Stimulated activated naive CD8-positive, alpha-beta T cell treated with anti-CD3 and anti-CD28 coated beads, Interleukin-15, Interleukin-2, amounts not matched to agents 100 ng/mL and 50 ng/mL, for 24 hours (primary cell): ENCODE measurements around the gene KATNB1.

ENCODE experiments used
- H3K27ac Mint-ChIP-seq: one replicate; pipeline ENCODE4 v1.8.0; 2021; ENCODE audit warnings: mild to moderate bottlenecking, mixed read lengths
- H3K27me3 Mint-ChIP-seq: one replicate; pipeline ENCODE4 v1.8.0; 2021; ENCODE audit warnings: mixed read lengths
- H3K36me3 Mint-ChIP-seq: one replicate; pipeline ENCODE4 v1.8.0; 2021; ENCODE audit warnings: low read depth, mixed read lengths
- H3K4me1 Mint-ChIP-seq: one replicate; pipeline ENCODE4 v1.8.0; 2021; ENCODE audit warnings: low read depth, mixed read lengths
- H3K4me3 Mint-ChIP-seq: one replicate; pipeline ENCODE4 v1.8.0; 2021; ENCODE audit warnings: mild to moderate bottlenecking, mixed read lengths
- H3K9me3 Mint-ChIP-seq: one replicate; pipeline ENCODE4 v1.8.0; 2021; ENCODE audit warnings: mixed read lengths

KATNB1 gene

DNA sequence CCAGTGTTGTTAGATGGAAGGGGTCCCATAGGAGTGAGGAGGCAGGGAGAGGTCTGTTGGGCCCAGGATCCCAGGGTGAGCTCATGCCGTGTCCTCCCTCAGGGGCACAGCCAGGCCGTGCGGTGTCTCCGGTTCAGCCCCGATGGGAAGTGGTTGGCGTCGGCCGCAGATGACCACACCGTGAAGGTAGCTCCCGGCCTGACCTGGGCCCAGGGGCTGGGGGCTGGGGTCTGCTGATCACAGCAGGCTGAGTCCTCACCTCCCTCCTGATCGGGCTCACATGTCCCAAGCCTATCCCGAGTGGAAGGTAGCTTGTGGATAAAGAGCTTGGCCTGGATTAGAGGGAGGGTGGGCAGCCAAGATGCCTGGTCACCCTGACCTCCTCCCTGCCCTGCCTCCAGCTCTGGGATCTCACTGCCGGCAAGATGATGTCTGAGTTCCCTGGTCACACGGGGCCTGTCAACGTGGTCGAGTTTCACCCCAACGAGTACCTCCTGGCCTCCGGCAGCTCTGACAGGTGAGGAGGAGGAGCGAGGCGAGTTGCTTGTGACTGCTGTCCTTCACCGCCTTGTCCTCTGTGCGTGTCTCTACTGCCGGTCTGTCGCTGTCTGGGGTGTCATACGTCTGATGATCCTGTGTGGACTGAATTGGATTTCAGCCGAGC, 16.1 kb downstream of the KATNB1 start:
- Mint-ChIP-seq H3K27me3 (no peaks in the 10 kb centered on the region), H3K4me1 (no peaks in the 10 kb centered on the region), H3K36me3 (peaks cover 13% of the 10 kb centered on the region), H3K4me3 (no peak overlapping the region), H3K9me3 (no peaks in the 10 kb centered on the region), H3K27ac (no peak overlapping the region)

DNA sequence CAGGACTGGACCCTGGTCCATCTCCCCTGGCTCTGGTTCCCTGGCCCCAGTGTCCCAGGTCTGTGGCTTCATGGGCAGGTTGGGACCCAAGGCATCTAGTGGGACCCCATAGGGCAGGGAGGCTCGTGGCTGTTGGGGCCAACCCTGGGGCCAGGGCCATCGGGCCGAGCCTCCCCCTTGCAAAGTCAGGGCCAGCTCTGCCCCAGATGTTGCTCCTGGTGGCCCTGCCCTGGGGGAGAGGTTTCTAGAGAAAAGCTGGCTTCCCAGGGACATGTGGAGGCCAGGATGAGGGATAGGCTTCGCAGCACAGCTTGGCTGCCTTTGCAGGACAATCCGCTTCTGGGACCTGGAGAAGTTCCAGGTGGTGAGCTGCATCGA, 16.6 kb downstream of the KATNB1 start:
- H3K4me1 Mint-ChIP-seq = no peaks in the 10 kb centered on the region
- peaks cover 13% of the 10 kb centered on the region for H3K36me3 Mint-ChIP-seq
- no peaks in the 10 kb centered on the region for H3K9me3 Mint-ChIP-seq
- H3K27me3 Mint-ChIP-seq = no peaks in the 10 kb centered on the region
- no peak overlapping the region for H3K27ac Mint-ChIP-seq
- no peak overlapping the region for H3K4me3 Mint-ChIP-seq

DNA sequence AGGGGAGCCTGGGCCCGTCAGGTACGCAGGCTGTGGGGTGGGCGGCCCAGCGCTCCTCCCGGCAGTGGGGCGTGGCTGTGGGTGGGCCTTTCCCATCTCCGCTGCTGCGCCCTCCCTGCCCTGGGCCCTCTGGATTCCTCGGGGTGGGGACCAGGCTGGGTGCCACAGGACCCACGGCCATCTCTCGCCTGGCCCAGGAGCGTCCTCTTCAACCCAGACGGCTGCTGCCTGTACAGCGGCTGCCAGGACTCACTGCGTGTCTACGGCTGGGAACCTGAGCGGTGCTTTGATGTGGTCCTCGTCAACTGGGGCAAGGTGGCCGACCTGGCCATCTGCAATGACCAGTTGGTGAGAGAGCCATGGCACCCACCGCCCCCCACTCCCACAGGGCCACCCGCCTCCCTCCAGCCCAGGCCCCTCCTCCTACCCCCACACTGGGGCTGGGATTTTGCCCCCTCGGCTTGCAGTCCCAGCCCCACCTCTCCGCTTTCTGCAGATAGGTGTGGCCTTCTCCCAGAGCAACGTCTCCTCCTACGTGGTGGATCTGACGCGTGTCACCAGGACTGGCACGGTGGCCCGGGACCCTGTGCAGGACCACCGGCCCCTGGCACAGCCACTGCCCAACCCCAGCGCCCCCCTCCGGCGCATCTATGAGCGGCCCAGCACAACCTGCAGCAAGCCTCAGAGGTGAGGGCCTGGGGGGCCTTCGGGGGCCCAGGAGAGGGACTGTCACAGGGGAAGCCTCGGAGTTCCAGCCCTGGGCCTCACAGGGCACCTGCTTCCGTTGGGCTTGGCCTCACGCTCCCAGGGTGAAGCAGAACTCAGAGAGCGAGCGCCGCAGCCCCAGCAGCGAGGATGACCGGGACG, 17.2 kb downstream of the KATNB1 start:
- no peak overlapping the region for H3K27ac Mint-ChIP-seq
- peaks cover 13% of the 10 kb centered on the region for H3K36me3 Mint-ChIP-seq
- no peaks in the 10 kb centered on the region for H3K9me3 Mint-ChIP-seq
- no peaks in the 10 kb centered on the region for H3K4me1 Mint-ChIP-seq
- no peaks in the 10 kb centered on the region for H3K27me3 Mint-ChIP-seq
- H3K4me3 Mint-ChIP-seq = no peak overlapping the region

DNA sequence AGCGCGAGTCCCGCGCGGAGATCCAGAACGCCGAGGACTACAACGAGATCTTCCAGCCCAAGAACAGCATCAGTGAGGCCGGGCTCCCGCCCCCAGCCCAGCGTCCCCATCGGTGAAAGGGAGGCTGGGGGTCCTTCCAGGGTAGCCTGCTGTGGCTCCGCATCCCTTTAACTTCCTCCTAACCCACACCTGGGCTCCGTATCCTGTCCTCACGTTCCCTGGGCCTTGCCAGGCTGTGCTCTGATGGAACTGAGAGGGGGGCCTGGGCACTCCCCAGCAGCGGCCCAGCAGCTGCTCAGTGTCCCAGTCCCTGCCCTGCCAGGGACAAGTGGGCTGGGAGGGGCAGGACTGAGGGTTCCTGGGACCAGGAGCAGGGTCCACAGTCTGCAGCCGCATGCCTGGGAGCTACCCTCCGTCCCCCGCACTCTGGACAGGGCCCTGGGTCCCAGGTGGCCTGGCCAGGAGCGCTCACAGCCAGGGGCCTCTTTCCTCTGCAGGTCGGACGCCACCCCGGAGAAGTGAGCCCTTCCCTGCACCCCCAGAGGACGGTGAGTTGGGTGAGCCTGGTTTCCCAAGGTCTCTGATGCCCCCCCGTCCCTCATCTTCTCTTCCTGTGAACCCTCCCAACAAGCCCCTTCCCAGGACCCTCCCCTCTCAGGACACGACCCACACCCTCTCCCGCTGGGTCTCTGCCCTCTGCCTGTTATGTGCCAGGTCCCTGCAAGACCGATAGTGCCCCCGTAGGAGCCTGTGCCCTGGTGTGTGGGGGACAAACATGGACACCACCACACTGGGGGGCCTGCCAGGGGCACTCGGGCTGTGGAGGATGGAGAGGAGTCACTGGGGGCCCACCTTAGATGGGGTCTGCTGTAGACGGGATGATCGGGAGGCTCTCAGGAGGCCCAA, 18.1 kb downstream of the KATNB1 start:
- no peak overlapping the region for H3K4me3 Mint-ChIP-seq
- H3K36me3 Mint-ChIP-seq = peaks cover 13% of the 10 kb centered on the region
- no peak overlapping the region for H3K27ac Mint-ChIP-seq
- no peaks in the 10 kb centered on the region for H3K27me3 Mint-ChIP-seq
- H3K4me1 Mint-ChIP-seq = no peaks in the 10 kb centered on the region
- H3K9me3 Mint-ChIP-seq = no peaks in the 10 kb centered on the region

DNA sequence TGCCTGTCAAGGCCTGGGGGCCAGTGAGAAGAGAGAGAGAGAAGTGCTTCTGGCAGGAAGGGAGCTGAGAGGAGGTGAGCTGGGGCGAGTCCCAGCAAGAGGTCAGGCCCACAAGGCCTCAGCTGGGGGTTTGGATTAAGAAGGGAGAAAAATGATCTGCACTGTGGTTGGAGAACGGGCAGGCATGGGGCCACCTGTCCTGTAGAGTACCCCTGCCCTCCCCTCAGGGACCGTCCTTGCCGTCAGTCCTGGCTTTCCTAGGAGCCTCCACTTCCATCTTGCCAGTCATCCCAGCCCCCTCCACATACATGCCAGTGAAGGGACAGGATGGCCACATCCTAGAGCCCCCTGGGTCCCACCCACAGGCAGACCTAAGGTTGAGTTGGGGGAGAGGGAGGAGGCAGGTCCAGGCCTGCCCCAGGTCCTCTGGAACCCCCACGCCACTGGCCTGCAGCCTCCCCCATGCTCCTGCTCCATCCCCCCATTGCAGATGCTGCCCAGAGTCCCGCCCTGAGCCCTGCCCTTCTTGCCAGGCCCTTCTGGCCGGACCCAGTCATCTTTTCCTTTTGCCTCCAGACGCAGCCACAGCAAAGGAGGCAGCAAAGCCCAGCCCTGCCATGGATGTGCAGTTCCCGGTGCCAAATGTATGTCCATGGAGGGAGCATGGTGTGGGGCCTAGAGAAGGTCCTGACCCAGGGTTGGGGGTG, 18.9 kb downstream of the KATNB1 start:
- H3K4me3 Mint-ChIP-seq = no peak overlapping the region
- no peaks in the 10 kb centered on the region for H3K27me3 Mint-ChIP-seq
- H3K27ac Mint-ChIP-seq = no peak overlapping the region
- H3K9me3 Mint-ChIP-seq = no peaks in the 10 kb centered on the region
- no peaks in the 10 kb centered on the region for H3K4me1 Mint-ChIP-seq
- peaks cover 13% of the 10 kb centered on the region for H3K36me3 Mint-ChIP-seq

DNA sequence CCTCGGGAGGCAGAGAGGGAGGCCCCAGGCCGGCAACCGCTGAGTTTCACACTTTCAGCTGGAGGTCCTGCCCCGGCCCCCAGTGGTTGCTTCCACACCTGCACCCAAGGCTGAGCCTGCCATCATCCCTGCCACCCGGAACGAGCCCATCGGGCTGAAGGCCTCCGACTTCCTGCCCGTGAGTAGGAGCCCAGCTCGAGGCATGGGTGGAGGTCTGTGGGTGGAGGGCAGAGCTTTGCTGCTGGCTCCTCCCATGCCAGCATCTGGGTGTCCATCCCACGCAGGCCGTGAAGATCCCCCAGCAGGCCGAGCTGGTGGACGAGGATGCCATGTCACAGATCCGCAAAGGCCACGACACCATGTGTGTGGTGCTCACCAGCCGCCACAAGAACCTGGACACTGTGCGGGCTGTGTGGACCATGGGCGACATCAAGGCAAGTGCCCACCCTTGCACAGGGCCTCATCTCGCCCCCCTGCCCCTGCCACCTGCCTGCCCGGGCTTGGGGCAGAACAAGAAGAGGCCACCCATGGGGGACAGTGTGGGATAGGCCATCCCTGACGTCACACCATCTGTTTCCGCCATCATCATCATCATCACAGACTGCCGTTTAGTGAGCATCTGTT, 19.6 kb downstream of the KATNB1 start:
- no peaks in the 10 kb centered on the region for H3K27me3 Mint-ChIP-seq
- H3K27ac Mint-ChIP-seq = no peak overlapping the region
- no peaks in the 10 kb centered on the region for H3K4me1 Mint-ChIP-seq
- peaks cover 13% of the 10 kb centered on the region for H3K36me3 Mint-ChIP-seq
- H3K4me3 Mint-ChIP-seq = no peak overlapping the region
- H3K9me3 Mint-ChIP-seq = no peaks in the 10 kb centered on the region

DNA sequence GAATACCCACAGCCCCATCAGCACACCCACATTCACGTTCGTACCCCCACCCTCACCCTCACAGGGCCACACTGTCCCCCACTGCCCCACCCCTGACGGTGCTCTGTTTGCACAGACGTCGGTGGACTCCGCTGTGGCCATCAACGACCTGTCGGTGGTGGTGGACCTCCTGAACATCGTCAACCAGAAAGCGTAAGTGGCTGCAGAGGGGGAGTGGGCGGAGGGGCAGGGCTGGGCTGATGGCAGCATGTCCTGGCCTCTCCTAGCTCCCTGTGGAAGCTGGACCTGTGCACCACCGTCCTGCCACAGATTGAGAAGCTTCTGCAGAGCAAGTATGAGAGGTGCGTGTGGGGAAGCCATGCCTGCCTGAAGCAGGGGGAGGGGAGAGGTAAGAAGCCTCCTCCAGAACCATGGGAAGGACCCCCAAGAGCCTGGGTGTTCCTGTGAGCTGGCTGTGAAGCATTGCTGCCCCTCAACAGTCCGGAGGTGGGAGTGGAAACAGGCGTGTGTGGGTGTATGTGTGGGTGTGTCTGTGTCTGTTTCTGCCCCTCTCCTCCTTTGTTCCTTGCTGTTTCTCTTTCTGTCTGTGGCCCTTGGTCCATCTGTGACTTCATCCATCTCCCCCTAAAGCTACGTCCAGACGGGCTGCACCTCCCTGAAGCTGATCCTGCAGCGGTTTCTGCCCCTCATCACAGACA, 20.3 kb downstream of the KATNB1 start:
- Mint-ChIP-seq H3K27me3 (no peaks in the 10 kb centered on the region), H3K4me3 (no peak overlapping the region), H3K27ac (no peak overlapping the region), H3K36me3 (peaks cover 13% of the 10 kb centered on the region), H3K4me1 (no peaks in the 10 kb centered on the region), H3K9me3 (no peaks in the 10 kb centered on the region)

DNA sequence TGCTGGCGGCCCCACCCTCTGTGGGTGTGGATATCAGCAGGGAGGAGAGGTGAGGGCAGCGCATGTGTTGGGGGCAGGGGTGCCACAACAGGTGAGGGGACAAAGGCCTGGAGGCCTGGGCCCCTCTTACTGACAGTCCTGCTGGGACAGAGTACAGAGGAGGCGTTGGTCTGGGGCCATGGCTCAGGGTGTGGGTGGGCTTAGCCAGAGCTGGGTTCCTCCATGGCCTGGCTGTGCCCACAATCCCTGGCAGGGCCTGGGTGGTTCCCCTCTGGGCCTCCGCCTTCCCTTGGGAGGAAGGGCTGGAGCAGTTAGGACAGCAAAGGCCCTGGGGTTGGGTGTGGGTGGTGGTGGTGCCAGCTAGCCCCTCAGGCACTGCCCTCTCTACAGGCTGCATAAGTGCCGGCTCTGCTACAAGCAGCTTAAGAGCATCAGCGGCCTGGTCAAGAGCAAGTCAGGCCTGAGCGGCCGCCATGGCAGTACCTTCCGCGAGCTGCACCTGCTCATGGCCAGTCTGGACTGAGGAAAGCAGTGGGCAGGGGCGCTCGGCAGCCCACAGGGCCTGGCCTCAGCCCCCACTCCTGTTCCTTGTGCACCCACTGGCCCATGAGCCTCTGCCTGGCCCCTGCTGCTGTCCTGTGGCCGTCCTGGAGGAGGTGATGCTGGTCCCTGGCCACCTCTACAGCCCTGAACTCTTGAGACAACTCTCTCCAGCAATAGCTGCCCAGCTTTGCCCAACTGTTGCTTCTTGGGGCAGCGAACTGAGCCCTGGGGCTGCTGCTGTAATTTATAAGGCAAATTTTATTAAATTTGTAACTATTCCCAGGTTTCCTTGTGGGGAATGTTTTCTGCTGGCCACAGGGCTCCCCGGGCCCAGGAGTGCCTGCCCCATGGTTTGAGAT, 21.1 kb downstream of the KATNB1 start:
- H3K27me3 Mint-ChIP-seq = no peaks in the 10 kb centered on the region
- H3K4me3 Mint-ChIP-seq = no peak overlapping the region
- H3K4me1 Mint-ChIP-seq = no peaks in the 10 kb centered on the region
- peaks cover 8% of the 10 kb centered on the region for H3K36me3 Mint-ChIP-seq
- no peaks in the 10 kb centered on the region for H3K9me3 Mint-ChIP-seq
- H3K27ac Mint-ChIP-seq = no peak overlapping the region

DNA sequence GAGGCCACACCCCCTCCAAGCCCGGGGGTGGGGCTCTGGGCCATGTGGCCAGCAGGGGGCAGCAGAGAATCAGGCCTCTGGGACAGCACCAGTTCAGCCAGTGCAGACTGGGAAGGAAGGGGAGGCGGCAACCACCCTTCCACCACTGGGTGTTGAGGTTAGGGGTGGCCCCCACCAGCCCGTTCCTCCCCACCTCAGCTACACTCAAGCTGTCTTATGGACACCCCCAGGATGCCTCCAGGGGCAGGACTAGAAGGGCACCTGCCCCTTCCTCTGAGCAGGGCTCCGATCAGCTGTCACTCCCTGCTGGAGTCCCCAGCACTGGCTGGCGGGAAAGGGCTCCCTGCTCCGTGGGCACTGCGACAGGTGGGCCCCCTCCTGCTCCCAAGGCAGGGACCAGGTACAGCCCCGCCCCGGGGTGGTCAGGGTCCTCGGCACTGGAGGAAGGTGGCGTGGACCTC, 21.8 kb downstream of the KATNB1 start:
- Mint-ChIP-seq H3K36me3 (peaks cover 6% of the 10 kb centered on the region), H3K4me3 (no peak overlapping the region), H3K4me1 (no peaks in the 10 kb centered on the region), H3K27ac (no peak overlapping the region), H3K9me3 (no peaks in the 10 kb centered on the region), H3K27me3 (no peaks in the 10 kb centered on the region)

DNA sequence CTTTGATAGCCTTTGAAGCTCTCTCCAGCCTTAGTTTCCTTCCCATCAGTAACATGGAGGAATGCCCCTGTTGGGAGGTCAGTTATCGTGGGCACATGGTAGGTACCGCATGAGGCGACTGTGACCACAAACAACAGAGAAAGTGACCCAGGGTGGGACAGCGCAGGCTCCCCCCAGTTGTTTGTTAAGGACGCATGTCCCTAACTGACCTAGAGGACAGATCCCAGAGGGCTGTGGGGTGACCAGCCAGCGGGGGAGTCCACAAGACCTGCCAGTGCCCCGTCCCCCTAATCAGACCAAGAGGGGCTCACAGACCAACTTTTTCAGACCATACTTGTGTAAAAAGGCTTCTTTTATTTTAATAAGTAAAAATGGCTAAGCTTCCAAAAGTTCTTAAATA, 22.3 kb downstream of the KATNB1 start:
- Mint-ChIP-seq H3K4me1 (no peaks in the 10 kb centered on the region), H3K27ac (no peak overlapping the region), H3K36me3 (peaks cover 6% of the 10 kb centered on the region), H3K27me3 (no peaks in the 10 kb centered on the region), H3K9me3 (no peaks in the 10 kb centered on the region), H3K4me3 (no peak overlapping the region)

DNA sequence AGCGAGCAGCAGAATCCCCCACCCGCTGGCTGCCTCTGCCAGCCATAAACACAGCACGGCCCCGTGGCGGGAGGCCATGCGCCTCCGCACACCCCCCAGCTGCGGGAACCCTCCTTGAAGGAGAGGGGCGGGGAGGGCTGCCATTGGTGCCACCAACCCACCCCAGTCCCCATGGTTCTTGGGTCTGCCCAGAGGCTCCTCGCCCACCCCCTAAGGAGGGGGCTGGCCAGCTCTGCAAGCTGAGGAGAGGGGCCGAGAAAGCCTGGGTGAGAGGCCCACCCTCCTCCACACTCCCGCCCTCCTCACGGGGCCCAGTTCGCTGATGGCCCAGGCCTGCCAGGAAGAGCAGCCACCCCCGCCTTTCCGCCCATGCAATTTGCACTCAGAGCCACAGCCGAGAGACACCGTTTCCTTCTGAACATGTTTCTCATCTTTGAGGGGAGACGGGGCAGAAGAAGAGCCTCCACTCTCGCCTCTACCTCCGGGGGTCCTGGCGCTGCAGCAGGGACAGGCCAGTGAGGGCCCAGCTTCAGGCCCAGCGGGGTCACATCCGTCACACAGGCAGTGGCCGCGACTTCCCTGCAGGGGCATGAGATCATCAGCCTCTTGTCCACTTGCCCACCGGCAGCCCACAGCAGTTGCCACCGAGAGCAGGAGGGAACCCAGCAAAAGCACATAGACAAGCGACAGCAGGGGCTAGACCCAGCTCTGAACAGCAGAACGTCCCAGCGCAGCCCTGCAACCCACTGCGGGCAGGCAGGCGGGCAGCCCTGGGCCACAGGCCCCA, 23.0 kb downstream of the KATNB1 start:
- Mint-ChIP-seq H3K36me3 (peaks cover 6% of the 10 kb centered on the region), H3K9me3 (no peaks in the 10 kb centered on the region), H3K4me1 (no peaks in the 10 kb centered on the region), H3K27me3 (no peaks in the 10 kb centered on the region), H3K4me3 (no peak overlapping the region), H3K27ac (no peak overlapping the region)

DNA sequence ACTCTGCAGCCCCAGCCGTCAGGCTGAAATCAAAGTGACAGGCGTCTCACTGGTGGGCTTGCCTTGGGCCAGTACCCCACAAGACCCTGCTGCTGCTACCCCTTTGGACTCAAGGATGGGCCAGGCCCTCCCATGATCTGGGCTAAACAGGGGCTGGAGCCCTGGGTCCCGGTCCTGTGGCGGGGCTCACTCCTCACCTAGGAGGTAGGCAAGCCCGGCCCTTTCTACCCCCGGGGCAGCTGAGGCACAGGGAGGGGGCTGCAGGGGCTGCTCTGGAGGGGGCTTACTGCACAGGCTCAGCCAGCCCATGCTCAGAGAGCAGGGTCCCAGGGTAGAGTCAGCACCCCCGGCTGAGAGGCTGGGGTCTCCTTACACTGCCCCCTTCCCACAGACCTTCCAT, 23.6 kb downstream of the KATNB1 start:
- no peak overlapping the region for H3K27ac Mint-ChIP-seq
- peaks cover 6% of the 10 kb centered on the region for H3K36me3 Mint-ChIP-seq
- H3K27me3 Mint-ChIP-seq = no peaks in the 10 kb centered on the region
- H3K4me3 Mint-ChIP-seq = no peak overlapping the region
- no peaks in the 10 kb centered on the region for H3K4me1 Mint-ChIP-seq
- no peaks in the 10 kb centered on the region for H3K9me3 Mint-ChIP-seq
